ENCODE data around the gene EGR1.

EGR1 gene

GRCh38 chr5:138508958-138509357, 43.7 kb downstream of the EGR1 start:
- no peak for TF ChIP-seq CTCF (IDR thresholded peaks at IDR 0.05; ENCODE audit: low read length, missing control alignments)
- H3K4me3 ChIP-seq (replicated peaks; ENCODE audit: low read depth, low read length) = no peak overlapping the region
- no peak for DNase-seq (ENCODE audit: low read depth)

- DNase-seq (ENCODE audit: low read depth) = no peak
- no peak for TF ChIP-seq CTCF (IDR thresholded peaks at IDR 0.05; ENCODE audit: low read length, missing control alignments)
- no peak overlapping the region for H3K4me3 ChIP-seq (replicated peaks; ENCODE audit: low read depth, low read length)
Observed at GRCh38 chr5:138514021-138514420, 48.7 kb downstream of the EGR1 start.

GRCh38 chr5:138515556-138516245, 50.4 kb downstream of the EGR1 start:
- TF ChIP-seq CTCF (IDR thresholded peaks at IDR 0.05; ENCODE audit: low read length, missing control alignments) = no peak
- no peak for DNase-seq (ENCODE audit: low read depth)
- no peak overlapping the region for H3K4me3 ChIP-seq (replicated peaks; ENCODE audit: low read depth, low read length)

- no peak overlapping the region for H3K4me3 ChIP-seq (replicated peaks; ENCODE audit: low read depth, low read length)
- DNase-seq (ENCODE audit: low read depth) = no peak
- no peak for TF ChIP-seq CTCF (IDR thresholded peaks at IDR 0.05; ENCODE audit: low read length, missing control alignments)
Observed at GRCh38 chr5:138517437-138517836, 52.2 kb downstream of the EGR1 start.
